CD1c-positive myeloid dendritic cell (primary cell): ENCODE measurements around the gene GSPT1.
"Not testable (repeated sequence)": the region's sequence is repeated elsewhere in the genome, so short reads cannot be mapped to it uniquely, and the experiment has no call there.

Experiments used
- DNase-seq: peaks from one replicate; pipeline ENCODE4 v3.0.0-alpha.2; 2016; ENCODE audit errors: extremely low spot score

GSPT1 gene

DNA sequence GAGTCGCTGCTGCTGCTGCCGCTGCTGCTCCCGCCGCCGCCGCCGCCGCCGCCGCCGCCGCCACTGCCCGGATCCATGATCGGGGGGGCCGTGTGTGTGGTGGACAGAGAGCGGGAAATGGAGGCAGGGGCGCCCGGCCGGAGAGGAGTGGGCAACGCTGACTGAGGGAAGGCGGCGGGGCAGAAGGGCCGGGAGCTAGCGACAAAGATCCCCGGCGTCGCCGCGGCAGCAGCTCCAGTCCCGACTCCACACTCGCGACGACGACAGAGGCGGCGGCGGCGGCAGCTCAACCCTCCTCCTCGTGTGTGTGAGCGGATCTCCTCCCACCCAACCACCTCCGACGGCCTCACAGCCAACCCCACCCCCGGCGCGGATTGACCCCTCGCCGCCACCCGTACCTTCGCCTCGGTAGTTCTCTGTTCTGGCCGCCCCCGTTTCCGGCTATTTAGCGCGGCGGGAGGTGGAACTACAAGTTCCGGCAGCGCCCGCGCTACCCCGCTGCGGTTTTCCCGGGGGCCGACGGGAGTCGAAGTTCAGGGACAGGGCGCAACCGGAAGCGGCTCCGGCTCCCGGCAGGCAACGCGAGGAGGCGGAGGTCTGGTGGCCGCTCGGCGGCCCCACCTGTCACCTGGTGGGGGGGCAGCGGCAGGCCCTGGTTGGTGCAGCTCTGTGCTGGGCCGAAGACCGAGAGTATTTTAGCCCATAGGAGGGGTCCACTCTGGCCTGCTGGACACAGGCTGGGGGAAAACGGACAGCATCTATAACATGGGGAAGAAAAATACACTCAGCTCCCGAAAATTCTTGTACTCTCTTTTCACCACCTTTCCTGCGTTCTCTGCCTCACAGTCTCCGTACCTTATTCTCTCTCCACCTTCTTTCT, at the start of gene GSPT1:
Gene GSPT1 (minus strand): TSS at position 313 of the 880 bp plus-strand sequence. CDS start 236 bp downstream, at position 77.
- peak; percentile 99 for DNase-seq

DNA sequence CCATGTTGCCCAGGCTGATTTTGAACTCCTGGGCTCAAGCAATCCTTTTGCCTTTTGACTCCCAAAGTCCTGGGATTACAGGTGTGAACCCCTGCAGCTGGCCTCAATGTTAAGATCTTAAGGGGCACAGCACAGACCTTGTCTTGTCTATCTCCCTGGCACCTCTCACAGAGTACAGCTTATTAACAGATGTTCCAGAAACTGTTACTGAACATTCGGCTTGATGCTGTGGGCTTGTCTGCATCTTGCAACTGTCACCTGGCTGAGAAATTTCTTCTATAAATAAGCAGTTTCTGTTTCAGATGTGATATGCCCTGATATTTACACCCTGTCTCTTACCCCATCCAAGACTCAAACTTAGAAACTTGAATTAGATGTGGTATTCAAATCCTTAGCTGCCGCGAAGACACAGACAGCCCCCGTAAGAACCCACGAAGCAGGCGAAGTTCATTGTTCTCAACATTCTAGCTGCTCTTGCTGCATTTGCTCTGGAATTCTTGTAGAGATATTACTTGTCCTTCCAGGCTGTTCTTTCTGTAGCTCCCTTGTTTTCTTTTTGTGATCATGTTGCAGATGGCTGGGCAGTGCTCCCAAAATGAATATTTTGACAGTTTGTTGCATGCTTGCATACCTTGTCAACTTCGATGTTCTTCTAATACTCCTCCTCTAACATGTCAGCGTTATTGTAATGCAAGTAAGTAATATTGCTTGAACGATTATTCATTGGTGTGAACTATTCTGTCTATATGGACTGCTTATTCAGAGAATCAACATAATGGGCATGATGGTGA, 49.2 kb upstream of the GSPT1 start, which contains the start of gene TNFRSF17:
Gene TNFRSF17 (plus strand): TSS at position 450 of the 791 bp plus-strand sequence. CDS start 115 bp downstream, at position 565.
- DNase-seq = no peak

GRCh38 chr16:11963706-11964105, 48.0 kb upstream of the GSPT1 start:
- DNase-seq = no peak

DNA sequence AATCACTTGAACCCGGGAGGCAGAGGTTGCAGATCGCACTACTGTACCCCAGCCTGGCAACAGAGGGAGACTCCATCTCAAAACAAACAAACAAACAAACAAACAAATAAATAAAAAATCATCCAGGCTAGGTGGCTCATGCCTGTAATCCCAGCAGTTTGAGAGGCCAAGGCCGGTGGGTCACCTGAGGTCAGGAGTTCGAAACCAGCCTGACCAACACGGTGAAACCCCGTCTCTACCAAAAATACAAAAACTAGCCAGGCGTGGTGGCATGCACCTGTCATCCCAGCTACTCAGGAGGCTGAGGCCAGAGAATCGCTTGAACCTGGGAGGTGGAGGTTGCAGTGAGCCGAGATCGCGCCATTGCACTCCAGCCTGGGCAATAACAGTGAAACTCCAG, 47.2 kb upstream of the GSPT1 start:
- DNase-seq = not testable (repeated sequence)

DNA sequence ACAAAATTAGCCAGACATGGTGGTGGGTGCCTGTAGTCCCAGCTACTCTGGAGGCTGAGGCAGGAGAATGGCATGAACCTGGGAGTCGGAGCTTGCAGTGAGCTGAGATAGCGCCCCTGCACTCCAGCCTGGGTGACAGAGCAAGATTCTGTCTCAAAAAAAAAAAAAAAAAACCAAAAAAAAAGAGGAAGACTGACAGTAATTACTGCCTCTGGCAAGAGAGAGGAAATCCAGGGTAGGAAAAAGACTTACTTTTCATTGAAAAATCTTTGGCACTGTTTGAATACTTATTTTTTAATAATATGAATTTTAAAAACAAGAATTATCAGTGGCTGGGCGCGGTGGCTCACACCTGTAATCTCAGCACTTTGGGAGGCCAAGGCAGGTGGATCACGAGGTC, 46.7 kb upstream of the GSPT1 start:
- not testable (repeated sequence) for DNase-seq

DNA sequence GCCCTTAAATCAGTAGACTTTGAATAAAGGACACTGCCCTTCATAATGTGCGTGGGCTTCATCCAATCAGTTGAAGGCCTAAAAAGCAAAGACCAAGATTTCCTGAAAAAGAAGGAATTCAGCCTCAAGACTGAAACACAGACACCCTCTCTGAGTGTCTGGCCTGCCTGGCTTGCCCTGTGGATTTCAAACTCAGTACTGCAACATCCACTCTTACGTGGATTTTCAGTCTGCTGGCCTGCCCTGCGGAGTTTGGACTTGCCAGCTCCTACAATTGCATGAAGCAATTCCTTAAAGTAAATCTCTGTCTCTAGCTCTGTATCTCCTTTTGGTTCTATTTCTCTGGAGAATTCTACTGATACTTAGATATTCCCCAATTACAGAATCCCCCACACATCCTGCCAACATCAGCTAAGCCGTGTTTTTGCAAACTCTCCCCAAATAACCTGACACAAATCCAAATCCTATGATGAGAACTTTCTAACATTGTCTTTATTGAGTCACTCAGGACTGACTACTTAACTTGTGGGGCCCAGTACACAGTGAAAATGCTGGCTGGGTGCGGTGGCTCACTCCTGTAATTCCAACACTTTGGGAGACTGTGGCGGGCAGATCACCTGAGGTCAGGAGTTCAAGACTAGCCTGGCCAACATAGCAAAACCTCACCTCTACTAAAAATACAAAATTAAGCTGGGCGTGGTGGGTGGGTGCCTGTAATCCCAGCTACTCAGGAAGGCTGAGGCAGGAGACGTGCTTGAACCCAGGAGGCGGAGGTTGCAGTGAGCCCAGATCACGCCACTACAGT, 42.0 kb upstream of the GSPT1 start:
- no peak for DNase-seq

DNA sequence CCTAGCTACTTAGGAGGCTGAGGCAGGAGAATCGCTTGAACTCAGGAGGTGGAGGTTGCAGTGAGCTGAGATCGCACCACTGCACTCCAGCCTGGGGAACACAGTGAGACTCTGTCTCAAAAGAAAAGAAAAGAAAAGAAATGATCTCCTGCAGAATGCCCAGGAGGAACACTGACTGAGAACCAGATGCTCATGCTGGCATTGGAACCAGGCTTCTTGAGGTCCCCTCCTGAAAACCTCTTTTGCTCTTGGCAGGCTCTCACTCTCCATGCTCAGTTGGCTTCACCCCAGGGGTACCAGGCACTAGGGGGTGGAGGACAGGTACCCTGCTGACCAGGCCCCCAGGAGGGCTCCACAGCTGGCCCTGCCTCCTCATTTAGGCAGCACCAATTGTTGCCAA, 40.8 kb upstream of the GSPT1 start:
- no peak for DNase-seq

DNA sequence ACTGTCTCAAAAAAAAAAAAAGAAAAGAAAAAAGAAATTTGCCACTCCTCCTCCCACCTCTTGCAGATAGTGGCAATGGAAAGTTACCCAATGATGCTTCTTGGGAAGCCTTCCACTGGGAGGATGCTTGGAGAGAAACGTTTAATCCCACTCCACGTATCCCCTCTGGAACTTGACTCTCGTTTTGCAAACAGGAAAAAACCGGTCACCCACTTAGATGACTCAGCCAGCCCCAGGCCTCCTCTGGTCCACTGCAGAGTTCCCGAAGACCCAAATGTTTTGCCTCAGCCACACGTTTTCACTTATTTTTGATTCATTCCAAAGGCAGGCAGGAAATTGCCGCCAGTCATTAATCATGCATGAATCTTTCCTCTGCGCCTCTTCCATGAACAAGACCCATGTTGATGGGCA, 40.0 kb upstream of the GSPT1 start:
- no peak for DNase-seq

DNA sequence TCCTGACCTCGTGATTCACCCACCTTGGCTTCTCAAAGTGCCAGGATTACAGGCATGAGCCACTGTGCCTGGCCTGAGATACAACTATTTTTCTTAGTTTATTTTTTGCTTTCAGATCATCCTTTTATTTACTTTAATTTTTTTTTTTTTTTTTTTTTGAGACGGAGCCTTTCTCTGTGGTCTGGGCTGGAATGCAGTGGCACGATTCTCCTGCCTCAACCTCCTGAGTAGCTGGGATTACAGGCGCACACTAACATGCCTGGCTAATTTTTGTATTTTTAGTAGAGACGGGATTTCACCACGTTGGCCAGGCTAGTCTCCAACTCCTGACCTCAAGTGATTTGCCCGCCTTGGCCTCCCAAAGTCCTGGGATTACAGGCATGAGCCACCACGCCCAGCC, 37.8 kb upstream of the GSPT1 start:
- DNase-seq = not testable (repeated sequence)

GRCh38 chr16:11950388-11950787, 34.6 kb upstream of the GSPT1 start:
- DNase-seq = no peak

- peak; percentile 38 for DNase-seq
These were observed 33.8 kb upstream of the GSPT1 start for GRCh38 chr16:11949527-11949926.

DNA sequence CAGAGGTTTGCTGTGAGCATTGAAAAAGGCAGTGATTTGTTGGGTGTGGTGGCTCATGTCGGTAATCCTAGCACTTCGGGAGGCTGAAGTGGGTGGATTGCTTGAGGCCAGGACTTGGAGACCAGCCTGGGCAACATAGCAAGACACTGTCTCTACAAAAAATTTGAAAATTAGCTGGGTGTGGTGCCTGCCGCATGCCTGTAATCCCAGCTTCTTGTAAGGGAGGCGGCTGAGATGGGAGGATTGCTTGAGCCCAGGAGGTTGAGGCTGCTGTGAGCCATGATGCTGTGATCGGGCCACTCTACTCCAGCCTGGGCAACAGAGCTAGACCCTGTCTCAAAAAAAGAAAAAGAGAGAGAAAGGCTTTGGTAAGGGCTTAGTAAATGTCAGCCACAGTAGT, 33.1 kb upstream of the GSPT1 start:
- DNase-seq = no peak

- DNase-seq = no peak
These were observed 30.7 kb upstream of the GSPT1 start for GRCh38 chr16:11946433-11946832.

DNA sequence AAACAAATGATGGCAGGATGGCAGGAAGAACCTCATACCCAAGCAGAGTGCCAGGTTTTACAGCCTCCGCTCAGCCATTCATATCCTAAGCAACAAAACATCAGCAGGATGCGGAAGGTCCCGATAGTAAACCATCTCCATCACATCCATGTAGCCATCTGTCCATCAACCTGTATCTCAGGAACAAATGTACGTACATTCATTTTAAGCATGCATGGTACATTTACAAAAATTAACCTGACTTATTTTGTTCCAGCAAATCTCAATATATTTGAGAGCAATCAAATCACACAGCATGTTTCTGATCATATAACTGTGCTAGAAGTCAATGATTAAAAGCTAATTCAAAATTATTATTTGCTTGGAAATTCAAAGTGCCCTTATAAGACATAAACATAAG, 26.2 kb upstream of the GSPT1 start, which contains the start of gene NPIPB2:
Gene NPIPB2 (minus strand): TSS at position 101 of the 400 bp plus-strand sequence. CDS start 0 bp downstream, at position 101.
- DNase-seq = not testable (repeated sequence)

DNA sequence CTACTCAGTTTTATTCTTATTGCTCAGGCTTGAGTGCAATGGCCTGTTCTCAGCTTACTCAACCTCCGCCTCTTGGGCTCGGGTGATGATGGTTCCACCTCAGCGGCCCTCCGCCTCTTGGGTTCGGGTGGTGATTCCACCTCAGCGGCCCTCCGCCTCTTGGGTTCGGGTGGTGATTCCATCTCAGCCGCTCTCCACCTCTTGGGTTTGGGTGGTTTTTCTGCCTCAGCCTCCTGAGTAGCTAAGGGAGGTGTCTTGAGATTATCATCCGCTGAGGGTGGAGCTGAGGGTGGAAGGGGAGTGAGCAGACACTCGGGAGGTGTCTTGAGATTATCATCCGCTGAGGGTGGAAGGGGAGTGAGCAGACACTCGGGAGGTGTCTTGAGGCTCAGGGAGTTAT, 11.6 kb upstream of the GSPT1 start:
- not testable (repeated sequence) for DNase-seq

- not testable (repeated sequence) for DNase-seq
These were observed 8.3 kb upstream of the GSPT1 start for GRCh38 chr16:11924046-11924445.

GRCh38 chr16:11916524-11917285, 949 bp upstream of the GSPT1 start:
- DNase-seq = no peak

DNA sequence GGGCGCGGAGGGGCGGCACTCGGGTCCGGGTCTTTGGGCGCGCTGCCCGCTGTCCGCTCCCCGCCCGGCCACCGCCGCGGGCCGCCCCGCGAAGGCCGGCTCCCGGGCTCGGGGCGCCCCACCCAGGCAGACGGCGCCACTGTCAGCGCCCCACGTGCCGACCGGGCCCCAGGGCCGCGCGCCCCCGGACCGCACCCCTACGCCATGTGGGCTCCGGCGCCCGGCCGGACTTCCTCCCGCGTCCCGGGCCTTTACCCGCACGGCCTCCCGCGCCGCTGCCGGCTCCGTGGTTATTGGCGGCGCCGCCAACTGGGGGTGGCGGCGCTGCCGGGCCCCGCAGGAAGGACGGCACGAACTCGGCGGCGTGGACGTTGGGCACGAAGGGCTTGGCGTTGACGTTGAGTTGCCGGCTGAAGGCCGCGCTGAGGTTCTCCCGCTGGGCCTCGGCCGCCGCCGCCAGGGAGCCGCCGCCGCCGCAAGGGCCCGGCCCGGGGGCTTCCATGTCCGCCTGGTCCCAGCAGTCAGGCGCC, 577 bp downstream of the GSPT1 start:
- DNase-seq = peak; percentile 85

DNA sequence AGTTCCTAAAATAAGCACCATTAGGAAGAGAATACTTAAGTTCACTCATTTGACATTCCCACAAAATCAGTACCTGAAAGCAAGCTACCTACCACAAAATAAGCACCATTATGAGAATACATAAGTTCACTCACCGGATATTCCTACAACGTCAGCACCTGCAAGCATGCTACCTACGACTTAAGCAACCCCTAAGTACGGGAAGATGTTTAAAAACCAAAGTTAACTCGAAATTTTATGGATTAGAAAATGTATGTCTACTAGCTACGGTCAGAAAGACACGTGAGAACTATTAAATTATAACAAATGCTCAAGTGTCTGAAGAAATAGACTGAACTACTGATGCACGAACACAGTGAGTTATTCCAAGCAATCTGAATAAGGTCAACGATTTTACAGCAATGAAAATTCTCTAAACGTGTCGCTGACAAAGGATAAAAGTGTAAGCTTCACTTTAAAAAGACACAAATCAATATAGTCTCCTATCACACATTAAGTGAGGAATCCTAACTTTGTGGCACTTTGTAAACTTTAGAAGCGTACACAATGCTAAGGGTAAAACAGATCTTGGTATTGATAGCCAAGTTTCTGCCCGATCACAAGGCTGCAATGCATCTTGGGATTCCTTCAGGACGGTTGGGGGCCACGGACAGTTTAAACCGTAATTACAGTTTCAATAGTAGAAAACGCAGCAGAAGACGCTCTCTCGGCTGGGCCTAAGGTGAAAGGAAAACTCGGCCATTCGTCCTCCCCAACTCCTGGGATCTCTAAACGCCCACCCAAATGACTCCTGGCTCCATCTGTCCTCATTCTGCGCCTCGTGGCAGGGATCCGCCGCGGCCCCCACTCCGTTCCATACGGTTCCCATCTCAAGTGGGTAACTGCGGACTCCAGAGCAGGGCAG, 1.3 kb downstream of the GSPT1 start:
- DNase-seq = peak; percentile 17
